NB4 (cell line): ENCODE data around the gene MAP3K20.

Experiments used
- MYC ChIP-seq: IDR thresholded peaks from 2 replicates; pipeline ENCODE4 v1.6.1; 2011; ENCODE audit warnings: low read depth, low read length
- POLR2A ChIP-seq: IDR thresholded peaks from 2 replicates; pipeline ENCODE4 v1.6.1; 2011; ENCODE audit warnings: mild to moderate bottlenecking; ENCODE audit not compliant: insufficient read length; ENCODE audit errors: extremely low read depth
- TF ChIP-seq, protein P1 (sequence below): IDR thresholded peaks from one replicate; pipeline ENCODE4 v1.5.1; 2012; ENCODE audit warnings: low read depth, low read length
- TF ChIP-seq, protein P2 (sequence below): IDR thresholded peaks from 2 replicates; pipeline ENCODE4 v1.6.1; 2011; ENCODE audit warnings: low read depth, low read length

DNA sequence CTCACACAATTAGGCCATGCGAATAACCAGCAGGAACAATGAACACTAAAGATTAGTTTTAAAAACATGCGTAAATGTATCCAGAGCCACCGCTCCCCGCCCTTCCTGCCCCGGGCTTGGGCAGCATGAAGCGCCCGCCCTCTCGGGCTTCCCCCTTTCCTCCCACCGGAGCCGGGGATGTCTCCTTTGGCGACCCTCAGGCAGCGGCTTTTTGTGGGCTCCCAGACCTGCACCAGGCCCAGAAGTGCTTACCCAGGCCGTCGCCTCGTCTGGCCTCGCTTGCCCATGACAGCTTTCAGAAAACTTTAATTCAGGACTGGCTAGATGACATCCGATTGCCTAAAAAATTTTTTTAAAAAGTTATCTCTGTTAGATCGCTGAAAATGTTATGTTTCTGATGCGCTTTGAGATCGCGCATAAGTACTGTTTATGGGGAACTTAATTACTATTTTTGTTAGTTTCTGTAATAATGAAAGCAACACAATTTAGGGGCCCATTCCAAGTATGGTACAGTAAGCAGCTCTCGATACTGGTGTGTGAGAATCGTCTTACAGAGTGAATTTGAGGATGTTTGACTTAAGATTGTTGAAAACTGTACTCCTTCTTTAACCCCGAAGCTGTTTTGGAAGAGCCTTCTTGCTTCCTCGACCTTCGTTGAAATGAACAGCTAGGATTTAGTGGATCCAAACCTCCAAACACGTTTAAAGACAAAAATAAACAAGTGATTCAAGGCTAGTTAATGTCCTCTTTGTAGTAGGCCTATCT, 1.1 kb downstream of the MAP3K20 start:
- TF ChIP-seq, protein P1, sequence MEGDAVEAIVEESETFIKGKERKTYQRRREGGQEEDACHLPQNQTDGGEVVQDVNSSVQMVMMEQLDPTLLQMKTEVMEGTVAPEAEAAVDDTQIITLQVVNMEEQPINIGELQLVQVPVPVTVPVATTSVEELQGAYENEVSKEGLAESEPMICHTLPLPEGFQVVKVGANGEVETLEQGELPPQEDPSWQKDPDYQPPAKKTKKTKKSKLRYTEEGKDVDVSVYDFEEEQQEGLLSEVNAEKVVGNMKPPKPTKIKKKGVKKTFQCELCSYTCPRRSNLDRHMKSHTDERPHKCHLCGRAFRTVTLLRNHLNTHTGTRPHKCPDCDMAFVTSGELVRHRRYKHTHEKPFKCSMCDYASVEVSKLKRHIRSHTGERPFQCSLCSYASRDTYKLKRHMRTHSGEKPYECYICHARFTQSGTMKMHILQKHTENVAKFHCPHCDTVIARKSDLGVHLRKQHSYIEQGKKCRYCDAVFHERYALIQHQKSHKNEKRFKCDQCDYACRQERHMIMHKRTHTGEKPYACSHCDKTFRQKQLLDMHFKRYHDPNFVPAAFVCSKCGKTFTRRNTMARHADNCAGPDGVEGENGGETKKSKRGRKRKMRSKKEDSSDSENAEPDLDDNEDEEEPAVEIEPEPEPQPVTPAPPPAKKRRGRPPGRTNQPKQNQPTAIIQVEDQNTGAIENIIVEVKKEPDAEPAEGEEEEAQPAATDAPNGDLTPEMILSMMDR, result no peak
- no peak for TF ChIP-seq MYC
- TF ChIP-seq, protein P2, sequence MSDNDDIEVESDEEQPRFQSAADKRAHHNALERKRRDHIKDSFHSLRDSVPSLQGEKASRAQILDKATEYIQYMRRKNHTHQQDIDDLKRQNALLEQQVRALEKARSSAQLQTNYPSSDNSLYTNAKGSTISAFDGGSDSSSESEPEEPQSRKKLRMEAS, result no peak
- TF ChIP-seq POLR2A, result no peak
